ENCODE data around the gene KCNIP1. TPM values are rescaled to one million over a fixed set of nuclear protein-coding genes. Genes with fewer than 3 reads are reported as not detected.

KCNIP1 gene
- total and polyA plus RNA-seq, 2 of the 8 experiments (the other 6 are each of a cell fraction or from before 2014, with no cell fraction given): 0.52 to 0.83 TPM

GRCh38 chr5:170541146-170541769, 37.4 kb downstream of the KCNIP1 start (continued):
- no peak for TF ChIP-seq BACH1 (IDR thresholded peaks at IDR 0.05; ENCODE audit: low read length)
- TF ChIP-seq TAF1 (IDR thresholded peaks at IDR 0.05; ENCODE audit: low read depth, low read length): no peak
- TF ChIP-seq KDM4A (IDR thresholded peaks at IDR 0.05; ENCODE audit: low read depth, low read length, severe bottlenecking): no peak
- TF ChIP-seq GABPA (IDR thresholded peaks at IDR 0.05; ENCODE audit: borderline replicate concordance, insufficient read depth, low read length): no peak
- TF ChIP-seq SIRT6 (IDR thresholded peaks at IDR 0.05; ENCODE audit: low read length): no peak
- TF ChIP-seq ATF2 (IDR thresholded peaks at IDR 0.05; ENCODE audit: low read length): no peak
- TF ChIP-seq SAP30 (IDR thresholded peaks at IDR 0.05; ENCODE audit: insufficient read depth, insufficient replicate concordance, low read length): no peak
- TF ChIP-seq YY1 (IDR thresholded peaks at IDR 0.05; ENCODE audit: low read depth, low read length): no peak

Data from H1 (cell line).